Hepatocyte (in vitro differentiated cells): ENCODE data around the gene HPCAL4. TPM values are rescaled to one million over a fixed set of nuclear protein-coding genes. Genes with fewer than 3 reads are reported as not detected.
A peak's percentile ranks its signal among the peaks of the same experiment; 100 is the strongest.

Experiments
- DNase-seq: peaks from one replicate; pipeline ENCODE4 v3.0.0-alpha.2; 2016; ENCODE audit warnings: low spot score
- H2AFZ ChIP-seq: fragments of 200-600 bp; sonication (generic); 2 replicates; pipeline ENCODE4 v1.6.0; 2016; ENCODE audit warnings: antibody characterized with exemption, mild to moderate bottlenecking
- H3K27ac ChIP-seq: fragments of 200-600 bp; sonication (generic); 2 replicates; pipeline ENCODE4 v1.5.1; 2016; ENCODE audit warnings: mild to moderate bottlenecking
- H3K27me3 ChIP-seq: fragments of 200-600 bp; sonication (generic); 2 replicates; pipeline ENCODE4 v1.6.1; 2016
- H3K36me3 ChIP-seq: fragments of 200-600 bp; sonication (generic); replicated peaks from 2 replicates; pipeline ENCODE4 v1.5.1; 2016; ENCODE audit warnings: low read depth; ENCODE audit not compliant: insufficient read depth
- H3K4me1 ChIP-seq: fragments of 200-600 bp; sonication (generic); 2 replicates; pipeline ENCODE4 v1.5.1; 2016; ENCODE audit warnings: mild to moderate bottlenecking, moderate library complexity; ENCODE audit not compliant: insufficient read depth
- H3K4me2 ChIP-seq: fragments of 200-600 bp; sonication (generic); 2 replicates; pipeline ENCODE4 v1.6.0; 2016
- H3K4me3 ChIP-seq: fragments of 200-600 bp; sonication (generic); 2 replicates; pipeline ENCODE4 v1.5.1; 2016; ENCODE audit warnings: mild to moderate bottlenecking
- H3K79me2 ChIP-seq: fragments of 200-600 bp; sonication (generic); 2 replicates; pipeline ENCODE4 v1.6.0; 2017; ENCODE audit warnings: mild to moderate bottlenecking
- H3K9me2 ChIP-seq: fragments of 200-600 bp; sonication (generic); replicated peaks from 2 replicates; pipeline ENCODE4 v1.6.0; 2017; ENCODE audit warnings: mild to moderate bottlenecking; ENCODE audit not compliant: insufficient read depth
- H3K9me3 ChIP-seq: fragments of 200-600 bp; sonication (generic); 2 replicates; pipeline ENCODE4 v1.5.1; 2016; ENCODE audit warnings: low read depth, mild to moderate bottlenecking
- H4K20me1 ChIP-seq: fragments of 200-600 bp; sonication (generic); 2 replicates; pipeline ENCODE4 v1.6.0; 2016; ENCODE audit warnings: mild to moderate bottlenecking; ENCODE audit not compliant: insufficient read depth, poor library complexity, severe bottlenecking
- CTCF ChIP-seq: fragments of 200-600 bp; sonication (generic); IDR thresholded peaks from 2 replicates; pipeline ENCODE4 v1.5.1; 2016; ENCODE audit warnings: antibody characterized with exemption, mild to moderate bottlenecking; ENCODE audit not compliant: poor library complexity
- EZH2 ChIP-seq: fragments of 200-600 bp; sonication (generic); IDR thresholded peaks from 2 replicates; pipeline ENCODE4 v1.6.1; 2016; ENCODE audit warnings: antibody characterized with exemption, mild to moderate bottlenecking, borderline replicate concordance
- EZH2phosphoT487 ChIP-seq: fragments of 200-600 bp; sonication (generic); IDR thresholded peaks from one replicate; pipeline ENCODE4 v1.6.1; 2018; ENCODE audit warnings: antibody characterized with exemption, mild to moderate bottlenecking, low read depth, moderate library complexity; ENCODE audit not compliant: unreplicated experiment, severe bottlenecking
- WGBS: methylation state at CpG from one replicate; pipeline ENCODE4 v1.1.6; 2016; ENCODE audit warnings: low lambda C conversion rate; ENCODE audit errors: missing lambda C conversion rate; 5-methylcytosine and 5-hydroxymethylcytosine counted together
- polyA plus RNA-seq: library from polyadenylated mRNA; unstranded; fragments of >200 nt; fragmentation: Nextera tagmentation; extraction: Ambion mirVana; gene quantifications from 2 replicates; pipeline ENCODE4 v1.2.1, GENCODE V29; 2016
- total RNA-seq: library from RNA; depleted of rRNA; stranded (reverse); fragments of >200 nt; gene quantifications from 2 replicates; pipeline ENCODE4 v1.2.3, GENCODE V29; 2014

HPCAL4 gene
- total and polyA plus RNA-seq, 2 experiments from 2014 or later = 13.8 to 15.8 TPM

- no peak overlapping the region for H3K4me3 ChIP-seq
- H3K79me2 ChIP-seq = no peaks in the 10 kb centered on the region
- H2AFZ ChIP-seq = peak overlapping the region; percentile 52
- DNase-seq = no peak
- H3K9me3 ChIP-seq = no peaks in the 10 kb centered on the region
- peaks cover 13% of the 10 kb centered on the region for H3K4me1 ChIP-seq
- H4K20me1 ChIP-seq = no peaks in the 10 kb centered on the region
- WGBS = 18% methylated on average over 41 of the region's 56 CpGs
- H3K27me3 ChIP-seq = peaks cover 77% of the 10 kb centered on the region
- H3K27ac ChIP-seq = no peak overlapping the region
- H3K4me2 ChIP-seq = peak overlapping the region; percentile 94
- no peaks in the 10 kb centered on the region for H3K9me2 ChIP-seq
- TF ChIP-seq EZH2phosphoT487 (peak; percentile 34), CTCF (no peak), EZH2 (peak; percentile 87)
- no peaks in the 10 kb centered on the region for H3K36me3 ChIP-seq
Observed at GRCh38 chr1:39692152-39693074, 1.2 kb upstream of the HPCAL4 start.

- peaks cover 83% of the 10 kb centered on the region for H3K27me3 ChIP-seq
- TF ChIP-seq CTCF (no peak), EZH2 (no peak), EZH2phosphoT487 (no peak)
- H3K36me3 ChIP-seq = no peaks in the 10 kb centered on the region
- peaks cover 13% of the 10 kb centered on the region for H3K4me1 ChIP-seq
- no peaks in the 10 kb centered on the region for H3K79me2 ChIP-seq
- WGBS = 16% methylated on average over 26 of the region's 28 CpGs
- no peak for DNase-seq
- H3K9me3 ChIP-seq = no peaks in the 10 kb centered on the region
- no peaks in the 10 kb centered on the region for H4K20me1 ChIP-seq
- H3K27ac ChIP-seq = no peak overlapping the region
- H2AFZ ChIP-seq = no peak overlapping the region
- no peaks in the 10 kb centered on the region for H3K9me2 ChIP-seq
- no peak overlapping the region for H3K4me3 ChIP-seq
- peak overlapping the region; percentile 94 for H3K4me2 ChIP-seq
Observed at GRCh38 chr1:39690794-39691382, 345 bp downstream of the HPCAL4 start.

- Histone ChIP-seq H3K27ac (no peak overlapping the region), H3K9me2 (no peaks in the 10 kb centered on the region), H3K36me3 (no peaks in the 10 kb centered on the region), H2AFZ (no peak overlapping the region), H3K4me2 (no peak overlapping the region), H3K4me3 (no peak overlapping the region), H3K9me3 (no peaks in the 10 kb centered on the region), H4K20me1 (no peaks in the 10 kb centered on the region), H3K4me1 (peaks cover 13% of the 10 kb centered on the region), H3K27me3 (peaks cover 80% of the 10 kb centered on the region), H3K79me2 (no peaks in the 10 kb centered on the region)
- TF ChIP-seq EZH2 (no peak), CTCF (no peak), EZH2phosphoT487 (no peak)
- 42% methylated on average over 2 of the region's 2 CpGs for WGBS
- no peak for DNase-seq
Observed at GRCh38 chr1:39690225-39690624, 1.0 kb downstream of the HPCAL4 start.
